HG03442 (cell line): ENCODE measurements around the gene BASP1.
A peak's percentile ranks its signal among the peaks of the same experiment; 100 is the strongest.
"Not testable (repeated sequence)": the region's sequence is repeated elsewhere in the genome, so short reads cannot be mapped to it uniquely, and the experiment has no call there.

Experiments used
- ATAC-seq: cut with Tn5 transposase; IDR thresholded peaks from one replicate; pipeline ENCODE4 v1.9.1; 2021; ENCODE audit warnings: mild to moderate bottlenecking, moderate library complexity; ENCODE audit not compliant: unreplicated experiment

The BASP1 gene

DNA sequence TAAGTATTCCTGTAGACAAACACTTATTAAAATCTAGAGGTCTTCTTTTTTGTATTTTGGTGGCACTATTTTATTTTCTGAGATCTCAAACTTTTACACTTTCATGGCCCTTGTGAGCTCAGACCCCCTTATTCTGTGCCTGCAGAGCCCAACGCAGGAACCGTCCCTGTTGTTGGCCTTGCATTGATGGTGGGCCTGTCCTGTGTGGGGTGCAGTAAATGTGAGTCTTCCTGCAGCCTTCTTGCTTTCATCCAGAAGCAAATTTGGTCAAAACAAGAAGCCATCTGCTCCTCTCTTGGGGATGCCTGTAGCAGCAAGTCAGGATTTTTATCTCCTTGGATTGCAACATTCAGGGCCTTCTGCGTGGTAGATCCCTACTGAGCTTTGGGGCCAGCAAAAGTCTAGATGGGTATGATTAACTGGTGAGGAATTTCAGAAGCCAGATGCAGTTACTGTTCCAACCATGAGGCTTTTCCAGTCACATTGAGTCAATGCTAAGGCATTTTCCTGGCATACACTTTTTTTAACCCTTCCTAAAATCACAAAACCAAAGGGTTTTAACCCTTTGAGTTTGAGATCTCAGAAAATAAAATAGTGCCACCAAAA is 31.7 kb downstream of the BASP1 start:
- ATAC-seq = no peak

DNA sequence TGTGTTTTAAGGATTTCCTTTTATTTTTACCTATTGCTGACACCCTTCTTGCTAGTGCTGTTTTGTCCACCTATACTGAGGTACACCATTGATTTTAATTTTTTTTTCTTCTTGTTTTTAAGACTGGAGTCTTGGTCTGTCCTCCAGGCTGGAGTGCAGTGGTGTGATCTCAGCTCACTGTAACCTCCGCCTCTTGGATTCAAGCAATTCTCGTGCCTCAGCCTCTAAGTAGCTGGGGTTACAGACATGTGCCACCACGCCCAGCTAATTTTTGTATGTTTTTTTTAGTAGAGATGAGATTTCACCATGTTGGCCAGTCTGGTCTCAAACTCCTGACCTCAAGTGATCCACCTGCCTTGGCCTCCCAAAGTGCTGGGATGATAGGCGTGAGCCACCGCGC is 32.4 kb downstream of the BASP1 start:
- not testable (repeated sequence) for ATAC-seq

DNA sequence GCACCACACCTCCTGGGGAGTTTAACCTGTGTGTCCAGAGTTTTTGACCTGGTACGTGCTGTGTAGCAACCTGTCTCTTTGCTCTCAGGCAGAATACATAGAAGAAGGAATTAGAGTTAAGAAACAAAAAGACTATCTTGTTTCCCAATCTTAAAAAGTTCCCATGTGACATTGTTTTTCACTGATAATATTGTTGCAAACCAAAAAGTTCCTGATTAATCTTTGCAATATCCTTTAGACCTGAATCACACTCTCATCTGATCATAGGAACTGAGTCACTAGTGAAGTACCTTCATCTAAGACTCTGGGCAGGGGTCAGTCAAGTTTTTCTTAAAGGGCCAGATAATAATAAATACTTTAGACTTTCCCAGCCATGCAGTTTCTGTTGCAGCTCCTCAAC is 35.1 kb downstream of the BASP1 start:
- ATAC-seq = no peak

DNA sequence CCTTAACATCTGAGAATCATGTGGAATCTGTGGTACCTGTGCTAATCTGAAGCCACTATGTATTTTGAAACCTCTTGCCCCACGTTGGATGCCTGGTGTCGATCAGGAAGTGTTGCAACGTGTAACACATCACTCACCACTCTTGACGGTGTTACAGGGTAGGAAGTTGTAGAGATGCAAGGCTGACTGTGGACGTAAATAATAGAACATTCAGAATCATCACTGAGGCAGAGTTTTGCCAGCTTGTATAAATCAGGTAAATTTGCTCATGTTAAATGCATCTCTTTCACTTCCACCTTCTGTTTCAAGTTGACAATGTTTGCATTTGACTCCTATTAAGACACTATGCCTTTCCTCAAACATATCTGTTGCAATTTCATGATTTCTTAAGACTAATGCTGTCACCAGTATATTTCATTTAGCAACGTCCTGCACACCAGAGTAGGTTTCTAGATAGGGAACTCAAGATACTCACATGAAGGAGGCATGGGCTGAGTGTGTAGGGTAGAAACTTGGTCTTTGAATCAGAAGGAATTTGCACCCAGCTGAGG is 38.1 kb downstream of the BASP1 start:
- peak; percentile 40 for ATAC-seq

DNA sequence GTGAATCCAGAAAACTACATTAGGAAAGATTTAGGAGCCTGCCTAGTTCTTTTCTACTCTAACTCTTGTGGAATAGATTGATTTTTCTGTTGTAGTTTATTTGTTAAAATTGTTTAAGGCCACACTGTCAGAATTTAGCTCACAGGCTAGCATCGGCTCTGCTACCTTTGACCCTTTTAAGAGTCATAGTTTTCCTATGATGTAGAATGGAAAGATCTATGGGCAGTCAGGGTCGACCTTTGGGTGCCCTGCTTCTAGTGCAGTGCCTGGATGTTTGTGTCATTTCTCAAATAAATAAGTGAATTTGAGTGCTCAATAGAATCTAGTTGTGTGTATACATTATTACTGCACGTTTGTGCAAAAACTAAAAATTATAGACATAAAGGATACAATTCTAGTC is 38.7 kb downstream of the BASP1 start:
- no peak for ATAC-seq

DNA sequence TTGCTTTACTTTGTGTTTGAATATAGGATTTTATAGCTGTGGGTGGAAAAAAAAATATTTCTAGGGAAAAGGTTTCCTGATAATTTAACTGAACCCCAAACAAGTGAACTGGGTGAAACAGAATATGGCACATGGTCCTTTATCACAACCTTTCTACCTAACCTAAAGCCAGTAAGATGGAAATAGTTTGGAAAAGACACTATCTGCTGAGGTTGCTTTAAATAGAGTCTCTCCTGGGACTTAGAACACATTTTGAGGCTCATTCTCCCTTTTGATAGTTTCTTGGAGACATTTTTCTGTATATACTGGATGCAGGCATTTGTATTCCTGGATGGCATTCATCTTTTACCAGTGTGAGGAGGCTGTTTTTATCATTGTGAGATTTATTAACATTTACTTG is 39.4 kb downstream of the BASP1 start:
- ATAC-seq = no peak

DNA sequence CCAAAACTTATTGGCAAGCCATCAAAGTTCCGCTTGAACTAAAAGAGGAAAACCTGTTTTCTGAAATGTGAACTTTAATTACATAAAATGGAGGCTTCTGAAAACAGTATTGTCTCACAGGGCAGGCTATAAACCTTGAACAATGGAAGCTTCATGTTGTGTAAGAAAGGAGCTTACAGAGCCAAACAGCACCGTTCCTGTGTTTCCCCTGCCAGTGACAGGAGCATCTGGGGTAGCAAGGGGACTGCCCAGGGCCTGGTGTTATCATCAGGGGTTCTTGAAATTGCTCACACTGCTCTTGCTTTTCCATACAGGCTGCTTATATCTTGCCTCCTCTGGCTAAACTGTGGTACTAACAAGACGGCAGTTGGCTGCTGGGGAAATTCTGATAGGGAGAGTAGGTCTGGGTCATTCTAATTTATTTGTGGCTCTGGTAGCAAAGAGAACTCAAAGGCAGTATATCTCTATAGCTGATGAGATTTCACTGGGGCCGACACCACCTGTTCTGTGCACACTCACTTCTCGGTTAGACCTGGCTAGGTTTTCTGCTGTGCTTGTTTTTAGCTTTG is 40.4 kb downstream of the BASP1 start:
- ATAC-seq = peak; percentile 82

DNA sequence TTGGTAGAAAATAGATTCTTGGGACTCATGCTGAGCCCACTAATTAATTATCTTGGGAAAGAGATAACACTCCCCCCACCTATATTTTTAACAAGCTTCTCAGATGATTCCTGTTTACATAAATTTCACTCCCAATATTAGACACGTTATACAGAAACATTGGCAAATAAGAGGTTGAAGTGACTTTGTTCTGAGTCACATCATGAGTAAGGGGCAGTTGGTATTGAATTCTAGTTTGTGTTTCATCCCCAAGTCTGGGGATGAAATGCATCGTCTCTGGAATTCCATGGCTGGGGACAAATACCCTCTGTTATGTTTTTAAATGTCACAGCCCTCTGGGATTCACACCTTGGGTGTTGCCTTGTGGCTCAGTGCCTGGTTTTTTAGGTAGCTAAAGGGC is 41.0 kb downstream of the BASP1 start:
- ATAC-seq = no peak

DNA sequence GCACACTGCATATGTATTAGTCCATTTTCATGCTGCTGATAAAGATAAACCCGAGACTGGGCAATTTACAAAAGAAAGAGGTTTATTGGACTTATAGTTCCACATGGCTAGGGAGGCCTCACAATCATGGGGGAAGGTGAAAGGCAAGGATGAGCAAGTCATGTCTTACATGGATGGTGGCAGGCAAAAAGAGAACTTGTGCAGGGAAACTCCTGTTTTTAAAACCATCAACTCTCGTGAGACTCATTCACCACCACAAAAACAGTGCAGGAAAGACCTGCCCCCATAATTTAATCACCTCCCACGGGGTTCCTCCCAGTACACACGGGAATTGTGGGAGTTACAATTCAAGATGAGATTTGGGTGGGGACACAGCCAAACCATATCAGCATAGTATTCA is 41.6 kb downstream of the BASP1 start:
- ATAC-seq = not testable (repeated sequence)

DNA sequence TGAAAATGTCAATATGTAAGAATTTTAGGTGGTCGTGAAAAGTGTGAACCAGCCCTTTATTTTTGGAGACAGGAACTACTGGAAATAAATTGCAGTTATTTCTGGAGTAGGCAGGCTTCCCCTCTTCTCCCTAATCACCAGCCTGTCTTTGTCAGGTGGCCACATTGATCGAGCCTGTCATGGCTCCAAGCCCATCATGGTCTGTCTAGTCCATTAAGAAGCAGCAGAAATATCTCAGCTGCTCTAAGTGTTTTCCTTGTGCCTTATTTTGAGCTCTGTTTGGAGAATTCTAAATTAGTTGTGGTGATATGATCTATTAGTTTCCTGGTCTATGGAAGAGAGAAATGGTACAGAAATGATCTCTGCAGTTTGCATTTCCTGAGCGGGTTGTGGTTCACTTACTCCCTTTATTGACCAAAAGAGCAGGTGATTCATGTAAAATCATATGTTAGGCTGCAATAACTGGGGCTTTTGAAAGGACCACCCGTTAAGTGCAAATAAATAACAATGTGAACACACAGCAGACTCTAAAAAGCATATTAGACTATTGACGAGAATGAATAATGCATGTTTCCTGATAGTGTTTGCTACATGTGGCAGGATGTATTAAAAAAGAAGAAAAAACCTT is 42.3 kb downstream of the BASP1 start:
- no peak for ATAC-seq

DNA sequence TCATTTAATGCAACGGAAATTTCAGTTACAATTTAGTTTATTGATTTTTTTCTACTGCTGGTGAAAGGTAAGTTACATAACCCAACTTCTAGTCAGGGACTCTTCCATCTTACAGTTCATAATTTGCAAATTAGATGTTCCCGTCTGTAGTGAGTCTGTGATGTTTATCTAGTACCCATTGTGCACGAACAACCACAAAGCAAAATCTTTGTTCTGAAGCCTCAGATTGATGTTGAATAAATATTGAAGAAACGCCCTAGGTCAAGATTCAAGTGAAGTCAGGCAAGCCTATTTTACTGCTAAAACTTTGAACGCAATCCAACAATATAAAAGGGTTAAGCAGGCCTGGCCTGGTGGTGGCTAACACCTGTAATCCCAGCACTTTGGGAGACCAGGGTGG is 43.1 kb downstream of the BASP1 start:
- ATAC-seq = no peak

DNA sequence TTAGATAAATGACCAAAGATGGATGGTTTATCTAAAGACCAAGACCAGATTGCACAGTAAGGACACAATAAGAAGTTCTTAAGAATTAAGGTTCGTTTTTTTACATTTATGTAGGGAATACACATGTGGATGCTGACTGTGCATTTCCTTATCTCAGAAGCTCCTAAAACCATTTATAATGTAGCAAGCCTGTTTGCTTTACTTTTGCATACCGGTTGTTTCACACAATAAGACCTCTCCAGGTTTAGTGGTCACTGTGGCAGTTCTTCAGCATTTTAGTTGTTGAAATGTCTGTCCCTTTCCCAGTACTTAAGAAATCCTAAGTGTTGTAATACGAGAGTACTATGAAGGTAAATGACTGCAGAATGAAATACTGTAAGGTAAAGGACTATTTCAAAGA is 43.6 kb downstream of the BASP1 start:
- ATAC-seq = no peak

DNA sequence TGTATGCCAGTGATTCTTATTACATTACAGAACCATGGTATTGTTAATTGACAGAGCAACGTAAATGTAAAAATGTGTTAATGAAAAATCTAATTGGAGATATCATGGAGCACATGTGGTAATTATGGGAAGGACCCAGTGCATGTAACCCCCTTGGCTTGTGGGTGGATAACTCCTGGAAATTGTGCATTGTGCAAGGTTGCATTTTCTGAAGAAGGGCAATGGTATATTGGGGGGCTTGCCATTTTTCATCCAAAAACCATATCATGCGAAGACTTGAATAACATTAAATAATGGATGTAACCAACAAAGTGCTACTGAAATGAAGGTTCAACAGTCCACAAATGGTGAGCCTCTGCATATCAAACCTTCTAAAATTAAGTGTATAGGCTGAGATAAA is 47.6 kb downstream of the BASP1 start:
- no peak for ATAC-seq

DNA sequence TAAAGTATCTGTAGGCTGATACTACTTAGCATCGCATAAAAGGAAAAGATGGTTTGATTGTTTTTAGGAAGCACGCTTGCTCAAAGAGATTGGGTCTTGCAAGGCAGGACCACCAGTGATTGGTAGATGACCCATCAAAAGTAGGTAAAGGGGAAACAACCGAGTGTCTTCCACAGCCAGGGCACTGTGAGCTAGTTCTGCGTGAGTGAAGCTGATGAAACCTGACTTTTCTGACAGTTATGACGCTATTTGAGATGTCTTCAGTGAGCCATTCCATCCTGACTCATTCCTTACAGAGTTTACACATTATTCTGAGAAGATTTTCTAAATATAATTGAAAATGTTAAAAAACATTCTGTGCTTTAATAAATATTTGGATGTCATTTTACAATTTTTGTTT is 49.7 kb downstream of the BASP1 start:
- ATAC-seq = peak; percentile 87

DNA sequence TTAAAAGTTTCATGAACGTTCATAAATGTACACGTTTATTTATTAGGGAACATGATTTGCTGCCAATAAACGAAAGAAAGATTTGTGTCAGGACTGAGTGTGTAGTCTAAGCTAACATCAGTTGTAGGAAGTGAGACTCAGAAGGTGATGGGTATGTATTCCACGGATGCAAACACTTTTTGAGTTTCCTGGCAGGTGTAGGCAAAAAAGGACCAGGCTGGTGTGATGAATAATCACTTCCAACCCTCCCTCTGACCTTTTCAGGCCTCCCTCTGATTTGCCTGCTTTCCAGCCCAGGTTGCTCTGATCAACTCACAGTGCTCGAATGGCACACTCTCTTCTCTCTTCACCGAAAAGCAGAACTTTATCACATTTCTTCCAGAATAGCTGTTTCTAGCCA is 51.8 kb downstream of the BASP1 start:
- peak; percentile 52 for ATAC-seq

DNA sequence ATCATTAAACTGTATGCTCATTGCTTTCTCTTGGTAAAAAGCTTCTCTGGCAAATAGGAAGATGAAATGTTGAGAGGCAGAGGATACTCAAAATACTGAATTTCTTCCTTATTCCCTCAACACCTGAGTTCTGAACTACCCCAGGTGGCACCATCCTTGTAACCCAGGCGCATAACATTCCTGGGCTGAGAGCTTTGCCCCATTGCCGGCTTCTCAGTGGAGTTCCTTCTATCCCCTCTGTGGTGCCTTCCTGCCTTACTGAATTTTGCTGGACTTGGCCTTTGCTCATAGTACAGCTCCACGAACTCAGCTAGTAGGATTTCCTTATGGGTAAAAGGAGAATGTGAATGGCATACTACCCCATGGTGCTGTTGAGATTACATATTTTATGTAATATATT is 54.7 kb downstream of the BASP1 start:
- no peak for ATAC-seq

DNA sequence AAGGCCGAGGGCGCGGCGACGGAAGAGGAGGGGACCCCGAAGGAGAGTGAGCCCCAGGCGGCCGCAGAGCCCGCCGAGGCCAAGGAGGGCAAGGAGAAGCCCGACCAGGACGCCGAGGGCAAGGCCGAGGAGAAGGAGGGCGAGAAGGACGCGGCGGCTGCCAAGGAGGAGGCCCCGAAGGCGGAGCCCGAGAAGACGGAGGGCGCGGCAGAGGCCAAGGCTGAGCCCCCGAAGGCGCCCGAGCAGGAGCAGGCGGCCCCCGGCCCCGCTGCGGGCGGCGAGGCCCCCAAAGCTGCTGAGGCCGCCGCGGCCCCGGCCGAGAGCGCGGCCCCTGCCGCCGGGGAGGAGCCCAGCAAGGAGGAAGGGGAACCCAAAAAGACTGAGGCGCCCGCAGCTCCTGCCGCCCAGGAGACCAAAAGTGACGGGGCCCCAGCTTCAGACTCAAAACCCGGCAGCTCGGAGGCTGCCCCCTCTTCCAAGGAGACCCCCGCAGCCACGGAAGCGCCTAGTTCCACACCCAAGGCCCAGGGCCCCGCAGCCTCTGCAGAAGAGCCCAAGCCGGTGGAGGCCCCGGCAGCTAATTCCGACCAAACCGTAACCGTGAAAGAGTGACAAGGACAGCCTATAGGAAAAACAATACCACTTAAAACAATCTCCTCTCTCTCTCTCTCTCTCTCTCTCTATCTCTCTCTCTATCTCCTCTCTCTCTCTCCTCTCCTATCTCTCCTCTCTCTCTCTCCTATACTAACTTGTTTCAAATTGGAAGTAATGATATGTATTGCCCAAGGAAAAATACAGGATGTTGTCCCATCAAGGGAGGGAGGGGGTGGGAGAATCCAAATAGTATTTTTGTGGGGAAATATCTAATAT is 58.1 kb downstream of the BASP1 start:
- ATAC-seq = no peak

DNA sequence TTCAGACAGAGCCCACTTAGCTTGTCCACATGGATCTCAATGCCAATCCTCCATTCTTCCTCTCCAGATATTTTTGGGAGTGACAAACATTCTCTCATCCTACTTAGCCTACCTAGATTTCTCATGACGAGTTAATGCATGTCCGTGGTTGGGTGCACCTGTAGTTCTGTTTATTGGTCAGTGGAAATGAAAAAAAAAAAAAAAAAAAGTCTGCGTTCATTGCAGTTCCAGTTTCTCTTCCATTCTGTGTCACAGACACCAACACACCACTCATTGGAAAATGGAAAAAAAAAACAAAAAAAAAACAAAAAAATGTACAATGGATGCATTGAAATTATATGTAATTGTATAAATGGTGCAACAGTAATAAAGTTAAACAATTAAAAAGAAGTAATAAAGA is 59.0 kb downstream of the BASP1 start:
- ATAC-seq = peak; percentile 63

DNA sequence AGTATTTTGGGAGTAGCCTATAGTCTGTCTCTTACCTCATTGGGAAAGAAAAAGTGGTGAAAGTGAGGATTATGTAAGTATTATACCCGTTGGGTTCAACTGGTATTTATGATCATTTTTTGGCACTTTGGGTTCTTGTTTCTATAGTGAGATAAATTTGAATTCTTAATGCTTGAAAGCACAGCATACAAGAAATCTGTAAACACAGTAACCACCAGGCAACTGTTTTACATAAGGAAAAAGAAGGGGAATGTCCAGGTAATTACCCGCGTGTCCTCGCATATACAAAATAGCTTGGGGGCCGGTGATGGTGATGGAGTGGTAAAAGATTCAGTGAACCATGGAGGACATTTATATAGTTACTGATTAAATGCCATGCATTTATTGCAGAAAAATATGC is 60.5 kb downstream of the BASP1 start:
- ATAC-seq = peak; percentile 36

DNA sequence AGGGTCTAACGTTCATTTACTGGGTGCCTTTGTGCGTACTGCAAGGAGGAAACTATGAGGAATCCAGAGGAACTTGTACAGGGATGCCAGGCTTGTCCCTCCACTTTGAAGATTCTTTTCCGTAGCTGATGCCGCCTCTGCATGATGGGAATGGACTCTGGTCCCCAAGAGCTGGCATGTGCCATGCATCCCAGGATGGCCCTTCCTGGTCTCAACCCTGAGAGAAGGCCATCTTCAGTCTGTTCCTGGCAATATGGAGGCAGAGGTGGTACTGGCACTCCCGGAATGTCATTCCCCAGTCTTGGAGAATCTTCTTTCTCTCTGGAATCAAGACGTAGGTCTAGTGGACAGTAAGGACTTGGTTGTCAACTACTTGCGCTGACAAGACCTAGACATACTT is 61.5 kb downstream of the BASP1 start:
- ATAC-seq = no peak

DNA sequence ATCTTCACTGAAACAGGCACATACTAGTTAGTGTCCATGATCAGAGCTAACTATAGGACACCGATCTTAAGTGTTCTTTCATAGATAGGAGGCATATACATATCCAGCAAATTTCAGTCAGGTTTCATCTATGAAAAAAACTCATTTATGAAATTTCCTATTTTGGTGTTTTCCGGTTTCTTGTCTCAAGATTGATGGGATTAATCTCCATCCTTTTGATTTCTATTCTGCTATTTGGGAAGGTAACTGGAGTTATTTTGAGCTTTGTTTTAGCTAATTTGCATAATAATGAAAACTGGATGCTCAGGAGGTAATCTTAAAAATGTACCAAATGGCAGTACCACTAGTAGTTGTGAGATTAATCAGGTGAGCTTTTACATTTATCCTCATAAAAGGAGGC is 62.1 kb downstream of the BASP1 start:
- no peak for ATAC-seq
